Adrenal gland (tissue), 5 donors: ENCODE data around the gene LDB2.

Source experiments
- CTCF ChIP-seq, 6 experiments: fragments of 450-650 bp in 4 of 6; fragments of 200-600 bp in 2 of 6; sonication (generic) in 1 of 6; IDR thresholded peaks; 1 replicate in 5 of 6; 2 replicates in 1 of 6; pipeline versions ENCODE4 v1.5.1 to v1.8.0; 2016 to 2021; ENCODE audit warnings: antibody characterized with exemption in 6 of 6, mild to moderate bottlenecking in 2 of 6, moderate library complexity in 1 of 6
- POLR2A ChIP-seq, 2 donors: fragments of 450-650 bp; IDR thresholded peaks; one replicate each; pipeline ENCODE4 v1.6.1; 2017; ENCODE audit warnings: antibody characterized with exemption in 2 of 2, mild to moderate bottlenecking in 2 of 2, moderate library complexity in 1 of 2
- donor health status: DM: no; HTN: no; CAD: no.

- TF ChIP-seq CTCF (IDR thresholded peaks at IDR 0.05) (no peak), POLR2A (IDR thresholded peaks at IDR 0.05) (no peak)
These were observed 62.7 kb downstream of the LDB2 start for GRCh38 chr4:16835597-16836247.
